MG63 (cell line): ENCODE measurements around the gene AMOTL1. TPM values are rescaled to one million over a fixed set of nuclear protein-coding genes. Genes with fewer than 3 reads are reported as not detected.
"Not testable (repeated sequence)": the region's sequence is repeated elsewhere in the genome, so short reads cannot be mapped to it uniquely, and the experiment has no call there.

Experiments used
- DNase-seq: peaks from one replicate; pipeline ENCODE4 v3.0.0-alpha.2; 2020
- H3K27me3 ChIP-seq: fragments of 250-450 bp; sonication (Bioruptor Pico); 2 replicates; pipeline ENCODE4 v1.5.1; 2020; ENCODE audit warnings: mild to moderate bottlenecking, moderate library complexity
- H3K36me3 ChIP-seq: fragments of 250-450 bp; sonication (Bioruptor Pico); 2 replicates; pipeline ENCODE4 v1.5.1; 2020; ENCODE audit warnings: mild to moderate bottlenecking, moderate library complexity
- H3K4me3 ChIP-seq: fragments of 250-450 bp; sonication (Bioruptor Pico); 2 replicates; pipeline ENCODE4 v1.5.1; 2020; ENCODE audit warnings: mild to moderate bottlenecking, moderate library complexity
- H3K9me3 ChIP-seq: fragments of 250-450 bp; sonication (Bioruptor Pico); 2 replicates; pipeline ENCODE4 v1.5.1; 2020; ENCODE audit warnings: mild to moderate bottlenecking, moderate library complexity
- total RNA-seq: library from RNA; depleted of rRNA; stranded (reverse); fragments of >200 nt; shearing (Covaris generic); gene quantifications from 2 replicates; pipeline ENCODE4 v1.2.3, GENCODE V29; 2014; ENCODE audit warnings: low replicate concordance

Gene AMOTL1
- total RNA-seq, 1 experiment from 2014 or later = 15.1 TPM

GRCh38 chr11:94776351-94777321 lies 8.5 kb downstream of the AMOTL1 start:
- DNase-seq = peak; percentile 60
- no peaks in the 10 kb centered on the region; the same call in 1 of the 2 replicates for H3K9me3 ChIP-seq
- no peaks in the 10 kb centered on the region for H3K27me3 ChIP-seq
- no peak overlapping the region for H3K4me3 ChIP-seq
- H3K36me3 ChIP-seq = no peaks in the 10 kb centered on the region; the same call in 1 of the 2 replicates

DNA sequence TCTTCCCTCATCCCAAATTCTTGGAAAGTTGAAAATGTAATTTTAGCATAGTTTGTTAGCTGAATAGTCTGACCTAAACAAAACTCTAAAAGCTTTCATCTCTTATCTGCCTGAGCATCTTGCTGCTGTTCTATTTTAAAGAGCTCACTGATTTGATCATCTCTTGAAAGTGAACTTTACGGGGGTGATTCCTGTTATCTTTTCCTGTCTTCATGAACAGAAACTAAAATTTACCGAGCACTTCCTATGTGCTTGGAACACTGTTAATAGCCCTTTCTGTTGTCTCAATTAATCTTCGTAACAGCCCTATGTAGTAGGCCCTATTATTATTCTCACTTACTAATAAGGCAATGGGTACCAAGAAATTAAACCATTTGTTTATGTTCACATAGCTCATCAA lies 12.3 kb downstream of the AMOTL1 start:
- no peak overlapping the region for H3K4me3 ChIP-seq
- no peaks in the 10 kb centered on the region for H3K27me3 ChIP-seq

GRCh38 chr11:94781837-94782236 lies 13.7 kb downstream of the AMOTL1 start:
- no peak overlapping the region for H3K4me3 ChIP-seq
- no peak for DNase-seq
- H3K9me3 ChIP-seq = no peaks in the 10 kb centered on the region
- H3K36me3 ChIP-seq = no peaks in the 10 kb centered on the region
- H3K27me3 ChIP-seq = no peaks in the 10 kb centered on the region

More for the DNA sequence above, 12.3 kb downstream of the AMOTL1 start:
- Histone ChIP-seq H3K9me3 (no peaks in the 10 kb centered on the region), H3K36me3 (no peaks in the 10 kb centered on the region; the same call in 1 of the 2 replicates)
- DNase-seq = no peak

GRCh38 chr11:94782446-94782845 lies 14.3 kb downstream of the AMOTL1 start:
- Histone ChIP-seq H3K4me3 (no peak overlapping the region), H3K36me3 (no peaks in the 10 kb centered on the region), H3K9me3 (no peaks in the 10 kb centered on the region), H3K27me3 (no peaks in the 10 kb centered on the region)
- no peak for DNase-seq

DNA sequence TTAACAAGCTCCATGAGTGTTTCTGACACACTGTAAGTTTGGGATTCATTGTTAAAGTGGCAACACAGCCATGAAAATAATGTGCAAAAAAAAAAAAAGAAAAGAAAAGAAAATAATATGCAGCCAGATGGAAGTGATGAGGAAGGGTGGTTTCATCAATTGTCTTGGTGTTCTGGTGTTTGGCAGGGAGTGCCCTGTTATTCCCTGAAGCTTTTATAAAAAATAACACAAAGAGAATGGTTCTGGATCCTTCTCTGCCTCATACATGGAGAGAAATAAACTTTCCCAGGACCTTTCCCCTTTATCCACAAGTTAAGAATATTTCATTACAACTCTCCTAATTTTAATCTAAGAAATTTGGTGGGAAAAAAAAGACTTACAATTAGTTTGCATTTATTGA lies 16.7 kb downstream of the AMOTL1 start:
- Histone ChIP-seq H3K4me3 (no peak overlapping the region), H3K9me3 (no peaks in the 10 kb centered on the region), H3K36me3 (no peaks in the 10 kb centered on the region), H3K27me3 (no peaks in the 10 kb centered on the region)
- DNase-seq = no peak

DNA sequence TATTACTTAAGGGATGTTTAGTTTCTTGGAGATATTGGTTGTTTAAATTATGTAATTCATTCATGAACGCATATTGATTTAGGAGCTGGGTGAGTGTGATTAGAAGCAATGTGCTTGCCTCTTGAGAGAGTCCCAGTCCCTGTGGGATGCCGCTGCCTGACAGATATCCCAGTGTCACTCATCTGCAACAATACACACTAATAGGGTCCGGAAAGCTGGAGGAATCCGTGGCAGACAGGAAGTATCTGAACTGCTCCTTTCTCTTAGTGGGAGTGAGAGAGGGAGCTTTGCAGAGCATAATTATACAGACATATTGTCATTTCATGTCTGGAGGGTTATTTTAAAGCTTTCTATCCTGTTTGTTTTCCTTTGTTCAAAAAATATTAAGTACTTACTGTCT lies 17.4 kb downstream of the AMOTL1 start:
- Histone ChIP-seq H3K9me3 (no peaks in the 10 kb centered on the region), H3K4me3 (no peak overlapping the region), H3K36me3 (no peaks in the 10 kb centered on the region), H3K27me3 (no peaks in the 10 kb centered on the region)
- DNase-seq = no peak

- H3K4me3 ChIP-seq = no peak overlapping the region
- DNase-seq = no peak
- H3K27me3 ChIP-seq = no peaks in the 10 kb centered on the region
- H3K36me3 ChIP-seq = no peaks in the 10 kb centered on the region
- no peaks in the 10 kb centered on the region for H3K9me3 ChIP-seq
These were observed 18.3 kb downstream of the AMOTL1 start for GRCh38 chr11:94786264-94787126.

GRCh38 chr11:94787801-94788200 lies 19.6 kb downstream of the AMOTL1 start:
- H3K4me3 ChIP-seq = no peak overlapping the region
- DNase-seq = no peak
- no peaks in the 10 kb centered on the region for H3K36me3 ChIP-seq
- H3K27me3 ChIP-seq = no peaks in the 10 kb centered on the region
- H3K9me3 ChIP-seq = no peaks in the 10 kb centered on the region

- Histone ChIP-seq H3K36me3 (no peaks in the 10 kb centered on the region), H3K27me3 (no peaks in the 10 kb centered on the region), H3K9me3 (no peaks in the 10 kb centered on the region), H3K4me3 (no peak overlapping the region)
- DNase-seq = no peak
These were observed 20.2 kb downstream of the AMOTL1 start for GRCh38 chr11:94788396-94788795.

DNA sequence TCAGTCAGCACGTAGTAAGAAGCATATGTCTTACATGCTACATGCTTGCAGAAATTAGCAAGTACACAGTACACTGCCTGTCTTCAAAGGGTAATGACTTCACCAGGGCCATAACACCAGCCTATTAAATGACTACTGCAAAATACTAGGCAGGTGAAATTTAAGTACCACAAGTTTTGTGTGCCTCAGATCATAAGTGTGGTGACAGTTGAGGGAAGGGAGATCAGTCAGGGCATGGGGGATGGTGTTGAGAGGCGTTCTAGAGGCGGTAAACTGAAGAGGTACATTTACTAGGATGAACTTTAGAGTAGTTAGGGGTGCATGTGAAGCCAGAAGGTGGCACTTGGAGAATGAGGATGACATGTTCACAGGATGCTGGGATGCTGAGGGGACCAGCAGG lies 22.0 kb downstream of the AMOTL1 start:
- DNase-seq = no peak

GRCh38 chr11:94790661-94791180 lies 22.6 kb downstream of the AMOTL1 start:
- no peak for DNase-seq
- H3K36me3 ChIP-seq = peaks cover 3% of the 10 kb centered on the region; the same call in 1 of the 2 replicates
- H3K27me3 ChIP-seq = no peaks in the 10 kb centered on the region
- H3K9me3 ChIP-seq = no peaks in the 10 kb centered on the region
- H3K4me3 ChIP-seq = no peak overlapping the region

More for the DNA sequence above, 22.0 kb downstream of the AMOTL1 start:
- H3K9me3 ChIP-seq = no peaks in the 10 kb centered on the region
- peaks cover 1% of the 10 kb centered on the region; the same call in 1 of the 2 replicates for H3K36me3 ChIP-seq
- H3K27me3 ChIP-seq = no peaks in the 10 kb centered on the region
- no peak overlapping the region for H3K4me3 ChIP-seq

DNA sequence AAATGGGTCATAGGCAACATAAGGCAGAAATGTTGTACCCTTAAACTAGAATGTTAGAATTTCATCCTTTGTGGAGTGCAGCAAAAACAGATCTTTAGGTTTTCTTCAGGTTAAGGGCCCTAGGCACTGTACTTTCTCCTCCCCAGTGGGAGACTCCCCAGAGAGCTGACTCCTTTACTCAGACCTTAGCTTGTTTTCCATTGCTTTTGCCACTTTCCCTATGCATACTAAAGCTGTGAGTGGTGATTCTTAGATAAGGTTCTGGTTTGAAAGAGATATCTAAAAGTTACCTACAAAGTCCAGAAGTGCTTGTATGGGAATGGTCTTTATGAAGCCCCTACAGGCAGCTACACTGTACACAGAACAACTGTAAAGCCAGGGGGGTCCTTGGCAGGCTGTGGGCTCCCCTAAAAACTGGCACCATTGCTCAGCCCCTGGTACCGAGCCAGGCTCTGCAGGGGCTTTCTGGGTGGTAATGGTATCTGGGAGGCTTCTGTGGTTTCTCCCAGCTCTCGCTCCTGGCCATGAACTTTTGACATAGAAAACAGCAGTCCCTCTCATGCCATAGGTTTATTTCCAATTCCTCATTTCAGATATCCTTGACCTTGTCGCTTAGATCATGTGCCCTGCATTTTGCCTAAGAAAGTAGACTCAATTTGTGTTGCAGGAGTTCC lies 23.2 kb downstream of the AMOTL1 start:
- Histone ChIP-seq H3K9me3 (no peaks in the 10 kb centered on the region), H3K4me3 (no peak overlapping the region), H3K36me3 (peaks cover 3% of the 10 kb centered on the region; the same call in 1 of the 2 replicates), H3K27me3 (no peaks in the 10 kb centered on the region)
- DNase-seq = no peak

DNA sequence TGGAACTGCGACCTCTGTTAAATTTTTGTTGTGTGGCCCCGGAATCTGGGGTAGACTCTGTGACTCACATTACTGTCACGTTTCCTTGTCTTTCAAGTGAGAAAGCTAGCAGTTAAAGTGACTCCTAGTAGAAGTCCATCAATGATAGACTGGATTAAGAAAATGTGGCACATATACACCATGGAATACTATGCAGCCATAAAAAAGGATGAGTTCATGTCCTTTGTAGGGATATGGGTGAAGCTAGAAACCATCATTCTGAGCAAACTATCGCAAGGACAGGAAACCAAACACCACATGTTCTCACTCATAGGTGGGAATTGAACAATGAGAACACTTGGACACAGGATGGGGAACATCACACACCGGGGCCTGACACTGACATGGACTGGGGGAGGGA lies 23.8 kb downstream of the AMOTL1 start:
- H3K4me3 ChIP-seq, H3K27me3 ChIP-seq, DNase-seq, H3K36me3 ChIP-seq, H3K9me3 ChIP-seq: not testable (repeated sequence)

- no peak for DNase-seq
- no peaks in the 10 kb centered on the region for H3K9me3 ChIP-seq
- H3K27me3 ChIP-seq = no peaks in the 10 kb centered on the region
- H3K36me3 ChIP-seq = peaks cover 9% of the 10 kb centered on the region; the same call in 1 of the 2 replicates
- no peak overlapping the region for H3K4me3 ChIP-seq
These were observed 24.3 kb downstream of the AMOTL1 start for GRCh38 chr11:94792451-94792850.

GRCh38 chr11:94793002-94793401 lies 24.8 kb downstream of the AMOTL1 start:
- no peak overlapping the region for H3K4me3 ChIP-seq
- no peak for DNase-seq
- H3K27me3 ChIP-seq = no peaks in the 10 kb centered on the region
- peaks cover 9% of the 10 kb centered on the region; the same call in 1 of the 2 replicates for H3K36me3 ChIP-seq
- no peaks in the 10 kb centered on the region for H3K9me3 ChIP-seq

DNA sequence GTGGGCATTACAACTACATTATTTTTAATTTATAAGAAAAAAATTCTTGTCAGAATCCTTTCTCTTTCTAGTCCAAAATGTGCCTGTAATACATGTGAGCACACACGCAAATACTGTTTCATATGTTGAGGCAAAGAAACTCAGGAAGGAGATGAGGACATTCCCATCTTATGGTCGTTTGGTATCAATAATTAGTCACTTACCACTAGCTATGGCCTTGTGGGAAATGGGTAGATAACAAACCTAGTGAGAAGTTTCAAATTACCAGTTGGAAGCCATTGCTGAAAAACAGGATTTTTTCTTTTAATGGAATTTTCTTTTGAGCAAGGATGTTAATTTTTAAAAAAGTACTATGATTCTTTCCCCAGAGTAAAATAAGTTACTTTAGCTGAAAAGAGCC lies 25.7 kb downstream of the AMOTL1 start:
- Histone ChIP-seq H3K9me3 (no peaks in the 10 kb centered on the region), H3K4me3 (no peak overlapping the region), H3K27me3 (no peaks in the 10 kb centered on the region), H3K36me3 (peaks cover 9% of the 10 kb centered on the region; the same call in 1 of the 2 replicates)
- no peak for DNase-seq
